Measurements from ENCODE around the gene L2HGDH. TPM values are rescaled to one million over a fixed set of nuclear protein-coding genes. Genes with fewer than 3 reads are reported as not detected.

The L2HGDH gene
- total RNA-seq, 1 experiment from 2014 or later = 18.6 TPM

GRCh38 chr14:50347521-50347920 is 35.5 kb upstream of the L2HGDH start:
- H3K36me3 ChIP-seq (ENCODE audit: low read depth) = no peaks in the 10 kb centered on the region
- no peaks in the 10 kb centered on the region for H4K20me1 ChIP-seq (ENCODE audit: insufficient read depth)
- H3K27ac ChIP-seq = peak overlapping the region; percentile 74
- H3K79me2 ChIP-seq (ENCODE audit: low read depth) = no peaks in the 10 kb centered on the region
- DNase-seq = peak; percentile 25 to 76
- no peak for TF ChIP-seq EZH2 (IDR thresholded peaks at IDR 0.05; ENCODE audit: low read depth)
- TF ChIP-seq CTCF (conservative IDR thresholded peaks at IDR 0.05) = no peak
- peak overlapping the region; percentile 74 for H2AFZ ChIP-seq
- peaks cover 4% of the 10 kb centered on the region; the same call in 1 of the 2 replicates for H3K9me3 ChIP-seq (ENCODE audit: insufficient read depth, low read depth)
- no TSS peak for BruUV-seq (replicated peaks)
- CTCF ChIA-PET = interaction anchor here (0.6 kb wide), 1 partner anchor 185 kb away, joined by 3 read pairs; the partner anchor contains the start of gene MAP4K5
- peaks cover 13% of the 10 kb centered on the region for H3K4me1 ChIP-seq (replicated peaks; ENCODE audit: insufficient read depth)
- H3K4me2 ChIP-seq = peak overlapping the region; percentile 34
- POLR2A ChIA-PET (ENCODE audit: unreplicated experiment) = interaction anchor here (0.6 kb wide), 1 partner anchor 68 kb away, joined by 3 read pairs; no protein-coding TSS in a partner anchor
- no peaks in the 10 kb centered on the region for H3F3A ChIP-seq (ENCODE audit: insufficient read depth, low read depth)
- no peaks in the 10 kb centered on the region for H3K27me3 ChIP-seq (ENCODE audit: insufficient read depth, low read depth)
- intact Hi-C loops (cut with micrococcal nuclease; ENCODE audit: unreplicated experiment) = loop anchor here (10.0 kb wide), 1 partner anchor 97 kb away; no protein-coding TSS in a partner anchor
- H3K4me3 ChIP-seq = no peak overlapping the region
- H3K9me2 ChIP-seq (ENCODE audit: insufficient read depth) = no peaks in the 10 kb centered on the region

GRCh38 chr14:50345846-50346422 is 33.9 kb upstream of the L2HGDH start:
- CTCF ChIA-PET = no interaction called here
- Histone ChIP-seq H3K79me2 (ENCODE audit: low read depth) (no peaks in the 10 kb centered on the region), H4K20me1 (ENCODE audit: insufficient read depth) (no peaks in the 10 kb centered on the region), H3K4me1 (replicated peaks; ENCODE audit: insufficient read depth) (peaks cover 13% of the 10 kb centered on the region), H3K4me2 (no peak overlapping the region), H3K27ac (no peak overlapping the region), H3F3A (ENCODE audit: insufficient read depth, low read depth) (no peaks in the 10 kb centered on the region), H3K27me3 (ENCODE audit: insufficient read depth, low read depth) (no peaks in the 10 kb centered on the region), H3K36me3 (ENCODE audit: low read depth) (no peaks in the 10 kb centered on the region), H3K9me3 (ENCODE audit: insufficient read depth, low read depth) (peaks cover 4% of the 10 kb centered on the region; the same call in 1 of the 2 replicates), H3K9me2 (ENCODE audit: insufficient read depth) (no peaks in the 10 kb centered on the region), H2AFZ (no peak overlapping the region), H3K4me3 (no peak overlapping the region)
- BruUV-seq (replicated peaks) = no TSS peak
- no peak for DNase-seq
- TF ChIP-seq CTCF (conservative IDR thresholded peaks at IDR 0.05) (no peak), EZH2 (IDR thresholded peaks at IDR 0.05; ENCODE audit: low read depth) (no peak)
- POLR2A ChIA-PET (ENCODE audit: unreplicated experiment) = no interaction called here
- intact Hi-C loops (cut with micrococcal nuclease; ENCODE audit: unreplicated experiment) = loop anchor here (10.0 kb wide), 1 partner anchor 99 kb away; no protein-coding TSS in a partner anchor

GRCh38 chr14:50344876-50345563 is 33.0 kb upstream of the L2HGDH start:
- no peak overlapping the region for H3K27ac ChIP-seq
- H4K20me1 ChIP-seq (ENCODE audit: insufficient read depth) = no peaks in the 10 kb centered on the region
- H3K4me3 ChIP-seq = no peak overlapping the region
- no TSS peak for BruUV-seq (replicated peaks)
- peaks cover 4% of the 10 kb centered on the region; the same call in 1 of the 2 replicates for H3K9me3 ChIP-seq (ENCODE audit: insufficient read depth, low read depth)
- intact Hi-C loops (cut with micrococcal nuclease; ENCODE audit: unreplicated experiment) = loop anchor here (10.0 kb wide), 1 partner anchor 100 kb away; no protein-coding TSS in a partner anchor
- CTCF ChIA-PET = interaction anchor here (0.6 kb wide), 2 partner anchors 554 to 872 kb away, joined by 3 read pairs; no protein-coding TSS in a partner anchor
- H3F3A ChIP-seq (ENCODE audit: insufficient read depth, low read depth) = no peaks in the 10 kb centered on the region
- no peaks in the 10 kb centered on the region for H3K79me2 ChIP-seq (ENCODE audit: low read depth)
- no peak overlapping the region for H2AFZ ChIP-seq
- H3K4me1 ChIP-seq (replicated peaks; ENCODE audit: insufficient read depth) = peaks cover 13% of the 10 kb centered on the region
- POLR2A ChIA-PET (ENCODE audit: unreplicated experiment) = interaction anchor here (0.5 to 0.6 kb wide), 3 partner anchors 86 to 785 kb away, joined by 3 to 4 read pairs (median 3); no protein-coding TSS in a partner anchor
- no peak overlapping the region for H3K4me2 ChIP-seq
- H3K27me3 ChIP-seq (ENCODE audit: insufficient read depth, low read depth) = no peaks in the 10 kb centered on the region
- DNase-seq = no peak
- no peaks in the 10 kb centered on the region for H3K36me3 ChIP-seq (ENCODE audit: low read depth)
- TF ChIP-seq EZH2 (IDR thresholded peaks at IDR 0.05; ENCODE audit: low read depth) (no peak), CTCF (conservative IDR thresholded peaks at IDR 0.05) (no peak)
- H3K9me2 ChIP-seq (ENCODE audit: insufficient read depth) = no peaks in the 10 kb centered on the region

Measured in PC-9 (cell line).